Adipocyte (in vitro differentiated cells): ENCODE measurements around the gene SLC10A4.
"Not testable (repeated sequence)": the region's sequence is repeated elsewhere in the genome, so short reads cannot be mapped to it uniquely, and the experiment has no call there.

Source experiments
- DNase-seq: peaks from one replicate; pipeline ENCODE4 v3.0.0-alpha.2; 2015; ENCODE audit warnings: low read depth
- H3K27me3 ChIP-seq: replicated peaks from 2 replicates; pipeline ENCODE4 v1.7.0; 2013; ENCODE audit warnings: mild to moderate bottlenecking, low read length, moderate library complexity; ENCODE audit not compliant: control insufficient read depth, insufficient read depth
- H3K36me3 ChIP-seq: 2 replicates; pipeline ENCODE4 v1.7.0; 2013; ENCODE audit warnings: low read length, mild to moderate bottlenecking, moderate library complexity; ENCODE audit not compliant: control insufficient read depth, insufficient read depth, severe bottlenecking
- H3K4me1 ChIP-seq: 2 replicates; pipeline ENCODE4 v1.7.0; 2013; ENCODE audit warnings: mild to moderate bottlenecking, low read length, moderate library complexity; ENCODE audit not compliant: control insufficient read depth, insufficient read depth
- H3K4me3 ChIP-seq: 2 replicates; pipeline ENCODE4 v1.7.0; 2013; ENCODE audit warnings: mild to moderate bottlenecking, low read length, moderate library complexity
- H3K9ac ChIP-seq: 2 replicates; pipeline ENCODE4 v1.7.0; 2013; ENCODE audit warnings: mild to moderate bottlenecking, low read length, moderate library complexity
- H3K9me3 ChIP-seq: 2 replicates; pipeline ENCODE4 v1.7.0; 2013; ENCODE audit warnings: mild to moderate bottlenecking, low read length, moderate library complexity; ENCODE audit not compliant: control insufficient read depth

SLC10A4 gene, protein sequence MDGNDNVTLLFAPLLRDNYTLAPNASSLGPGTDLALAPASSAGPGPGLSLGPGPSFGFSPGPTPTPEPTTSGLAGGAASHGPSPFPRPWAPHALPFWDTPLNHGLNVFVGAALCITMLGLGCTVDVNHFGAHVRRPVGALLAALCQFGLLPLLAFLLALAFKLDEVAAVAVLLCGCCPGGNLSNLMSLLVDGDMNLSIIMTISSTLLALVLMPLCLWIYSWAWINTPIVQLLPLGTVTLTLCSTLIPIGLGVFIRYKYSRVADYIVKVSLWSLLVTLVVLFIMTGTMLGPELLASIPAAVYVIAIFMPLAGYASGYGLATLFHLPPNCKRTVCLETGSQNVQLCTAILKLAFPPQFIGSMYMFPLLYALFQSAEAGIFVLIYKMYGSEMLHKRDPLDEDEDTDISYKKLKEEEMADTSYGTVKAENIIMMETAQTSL

DNA sequence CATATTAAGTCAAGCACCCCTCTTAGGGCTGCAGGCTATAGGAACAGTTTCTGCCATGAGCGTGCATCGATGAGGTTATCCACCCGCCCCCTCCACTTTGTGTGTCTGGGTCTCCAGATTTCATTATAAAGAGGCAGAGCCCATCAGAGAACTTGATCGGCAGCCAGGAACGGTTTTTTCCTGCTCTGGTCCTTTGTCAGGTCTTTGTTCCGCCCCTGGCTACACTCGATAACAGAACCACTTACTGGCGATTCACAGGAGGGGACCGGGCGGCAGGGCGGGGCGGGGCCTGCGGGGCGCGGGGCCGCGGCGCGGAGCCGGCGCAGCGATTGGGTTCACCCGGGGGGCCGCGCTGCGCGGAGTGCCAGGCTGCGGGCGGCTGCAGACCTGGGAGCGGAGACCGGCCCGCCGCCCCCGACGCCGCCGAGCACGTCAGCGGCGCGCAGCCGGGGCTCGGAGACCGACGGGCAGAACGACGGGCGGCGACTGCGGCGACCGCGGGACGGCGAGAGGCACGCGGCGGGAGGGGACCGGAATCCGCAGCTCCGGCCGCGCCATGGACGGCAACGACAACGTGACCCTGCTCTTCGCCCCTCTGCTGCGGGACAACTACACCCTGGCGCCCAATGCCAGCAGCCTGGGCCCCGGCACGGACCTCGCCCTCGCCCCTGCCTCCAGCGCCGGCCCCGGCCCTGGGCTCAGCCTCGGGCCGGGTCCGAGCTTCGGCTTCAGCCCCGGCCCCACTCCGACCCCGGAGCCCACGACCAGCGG, at the start of gene SLC10A4:
TSS of gene SLC10A4 (plus strand) at position 338 of the 771 bp plus-strand sequence. CDS start at position 557, 219 bp downstream.
- Histone ChIP-seq H3K4me1 (no peaks in the 10 kb centered on the region), H3K9me3 (peaks cover 6% of the 10 kb centered on the region), H3K4me3 (peak within 1 kb of the TSS; percentile 20), H3K36me3 (no peaks in the 10 kb centered on the region), H3K27me3 (peaks cover 44% of the 10 kb centered on the region), H3K9ac (no peak within 1 kb of the TSS)
- peak; percentile 35 for DNase-seq

DNA sequence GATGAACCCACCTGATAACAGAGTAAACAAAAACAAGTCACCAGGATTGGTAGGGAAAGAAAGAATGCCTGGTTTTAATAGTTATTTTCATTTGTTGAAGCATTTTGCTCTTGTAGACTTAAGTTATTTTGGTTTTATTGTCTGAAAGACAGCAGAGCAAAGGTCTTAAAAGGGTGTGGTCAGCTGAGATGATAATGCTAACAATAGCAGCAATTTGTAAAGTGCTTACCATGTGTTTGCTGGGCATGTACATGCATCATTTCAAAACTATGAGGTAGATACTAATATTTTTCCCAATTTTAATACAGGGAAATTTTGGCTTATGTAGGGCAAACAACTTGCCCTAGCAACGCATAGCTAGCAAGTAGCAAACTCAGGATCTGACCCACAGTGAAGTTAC, 46.8 kb upstream of the SLC10A4 start:
- no peaks in the 10 kb centered on the region for H3K27me3 ChIP-seq
- DNase-seq = no peak
- no peak overlapping the region for H3K9ac ChIP-seq
- H3K9me3 ChIP-seq = no peaks in the 10 kb centered on the region
- no peaks in the 10 kb centered on the region for H3K36me3 ChIP-seq
- peaks cover 7% of the 10 kb centered on the region for H3K4me1 ChIP-seq
- no peak overlapping the region for H3K4me3 ChIP-seq

DNA sequence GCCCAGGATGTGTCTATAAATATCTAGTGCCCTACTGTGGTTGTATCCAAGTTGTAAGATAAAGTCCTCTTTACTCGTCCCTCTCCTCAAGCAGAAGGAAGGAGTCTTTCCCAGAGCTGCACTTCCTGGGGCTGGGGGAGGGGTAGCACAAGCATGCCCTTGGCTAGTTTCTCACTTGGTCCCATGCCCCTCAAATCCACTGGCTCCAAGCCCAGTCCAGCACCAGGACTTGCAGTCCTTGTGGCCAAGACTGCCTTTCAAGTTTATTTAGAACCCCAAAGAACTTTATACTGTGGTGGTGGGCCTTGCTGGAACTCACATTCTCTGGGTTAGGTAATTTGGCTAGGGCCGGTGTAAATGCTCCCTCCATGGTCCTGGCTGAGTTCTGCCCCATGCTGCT, 43.2 kb upstream of the SLC10A4 start:
- H3K4me1 ChIP-seq = peaks cover 7% of the 10 kb centered on the region
- H3K4me3 ChIP-seq = no peak overlapping the region
- H3K9me3 ChIP-seq = no peaks in the 10 kb centered on the region
- no peaks in the 10 kb centered on the region for H3K27me3 ChIP-seq
- DNase-seq = no peak
- no peaks in the 10 kb centered on the region for H3K36me3 ChIP-seq
- no peak overlapping the region for H3K9ac ChIP-seq

DNA sequence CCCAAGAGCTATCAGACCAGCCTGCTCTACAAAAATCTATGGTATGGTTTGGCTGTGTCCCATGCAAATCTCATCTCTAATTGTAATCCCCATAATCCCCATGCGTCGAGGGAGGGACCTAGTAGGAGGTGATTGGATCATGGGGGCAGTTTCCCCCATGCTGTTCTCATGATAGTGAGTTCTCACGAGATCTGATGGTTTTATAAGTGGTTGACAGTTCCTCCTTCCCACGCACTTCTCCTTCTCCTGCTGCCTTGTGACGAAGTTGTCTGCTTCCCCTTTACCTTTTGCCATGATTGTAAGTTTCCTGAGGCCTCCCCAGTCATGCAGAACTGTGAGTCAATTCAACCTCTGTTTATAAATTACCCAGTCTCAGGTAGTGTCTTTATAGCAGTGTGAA, 42.2 kb upstream of the SLC10A4 start:
- H3K4me3 ChIP-seq, H3K36me3 ChIP-seq, DNase-seq, H3K27me3 ChIP-seq, H3K9ac ChIP-seq, H3K9me3 ChIP-seq, H3K4me1 ChIP-seq: not testable (repeated sequence)

DNA sequence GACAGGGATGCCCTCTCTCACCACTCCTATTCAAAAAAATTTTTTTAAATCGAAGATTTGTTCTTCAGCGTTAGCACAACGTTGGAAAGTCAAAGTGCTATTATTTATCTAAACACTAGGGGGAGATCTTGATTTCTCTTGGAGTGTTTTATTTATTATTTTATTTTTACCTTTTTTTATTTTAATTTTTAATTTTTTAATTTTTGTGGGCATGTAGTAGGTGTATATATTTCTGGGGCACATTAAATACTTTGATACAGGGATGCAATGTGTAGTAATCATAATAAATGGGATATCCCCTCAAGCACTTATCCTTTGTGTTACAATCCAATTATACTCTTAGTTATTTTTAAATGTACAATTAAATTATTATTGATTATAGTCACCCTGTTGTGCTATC, 37.4 kb upstream of the SLC10A4 start:
- Histone ChIP-seq H3K4me1 (no peaks in the 10 kb centered on the region), H3K36me3 (no peaks in the 10 kb centered on the region)
- DNase-seq = peak; percentile 76

DNA sequence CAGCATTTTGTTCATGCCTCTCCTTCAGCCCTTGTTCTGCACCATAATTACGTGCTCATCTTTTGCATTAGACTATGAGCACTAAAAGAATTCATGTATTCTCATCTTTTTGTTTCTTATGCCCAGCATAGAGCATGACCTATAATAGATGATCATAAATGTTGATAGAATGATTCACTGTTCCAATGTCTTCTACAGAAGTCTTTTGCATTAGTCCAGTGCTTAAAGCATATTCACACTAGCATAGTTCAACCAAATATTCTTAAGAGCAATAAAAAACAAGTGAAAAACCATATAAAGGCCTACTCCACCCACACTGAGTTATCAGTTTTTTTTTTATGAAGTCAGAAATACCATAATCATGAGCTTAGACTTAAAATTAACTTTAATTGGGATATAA, 36.5 kb upstream of the SLC10A4 start:
- DNase-seq = no peak
- no peaks in the 10 kb centered on the region for H3K9me3 ChIP-seq
- no peaks in the 10 kb centered on the region for H3K27me3 ChIP-seq
- H3K4me3 ChIP-seq = no peak overlapping the region
- no peak overlapping the region for H3K9ac ChIP-seq
- no peaks in the 10 kb centered on the region for H3K4me1 ChIP-seq
- H3K36me3 ChIP-seq = no peaks in the 10 kb centered on the region

More for the DNA sequence above, 37.4 kb upstream of the SLC10A4 start:
- no peak overlapping the region for H3K4me3 ChIP-seq
- H3K27me3 ChIP-seq = no peaks in the 10 kb centered on the region
- no peak overlapping the region for H3K9ac ChIP-seq
- no peaks in the 10 kb centered on the region for H3K9me3 ChIP-seq

DNA sequence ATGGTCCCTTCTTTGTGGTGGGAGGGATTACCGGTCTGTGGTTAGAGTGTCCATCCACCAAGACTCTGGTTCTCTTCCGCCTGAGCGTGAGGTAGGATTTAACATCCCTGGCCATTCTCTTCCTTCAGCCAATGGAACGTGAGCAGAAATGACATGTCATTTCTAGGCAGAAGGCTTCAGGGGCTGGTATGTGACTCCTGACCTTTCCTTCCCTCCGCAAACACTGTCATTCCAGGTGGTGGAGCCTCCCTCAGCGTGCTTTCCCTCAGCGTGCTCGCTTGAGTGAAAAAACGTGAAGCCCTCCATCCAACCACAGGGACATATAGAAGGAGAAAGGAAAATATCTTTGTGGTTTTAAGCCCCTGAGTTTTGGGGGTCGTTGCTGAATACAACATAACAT, 34.0 kb upstream of the SLC10A4 start:
- Histone ChIP-seq H3K4me1 (no peaks in the 10 kb centered on the region), H3K9me3 (no peaks in the 10 kb centered on the region), H3K27me3 (no peaks in the 10 kb centered on the region), H3K36me3 (no peaks in the 10 kb centered on the region), H3K4me3 (no peak overlapping the region), H3K9ac (no peak overlapping the region)
- DNase-seq = no peak

DNA sequence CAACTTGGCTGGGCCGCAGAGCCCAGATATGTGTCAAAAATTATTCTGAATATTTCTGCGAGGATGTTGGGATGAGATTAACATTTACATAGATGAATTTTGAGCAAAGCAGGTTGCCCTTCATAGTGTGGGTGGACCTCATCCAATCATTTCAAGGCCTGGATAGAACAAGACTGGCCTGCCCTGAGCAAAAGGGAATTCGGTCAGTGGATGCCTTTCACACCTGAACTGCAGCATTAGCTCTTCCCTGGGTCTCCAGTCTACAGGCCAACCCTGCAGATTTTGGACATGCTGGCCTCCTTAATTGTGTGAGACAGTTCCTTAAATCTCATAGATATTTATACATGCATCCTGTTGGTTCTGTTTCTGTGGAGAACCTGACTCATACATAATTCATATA, 32.4 kb upstream of the SLC10A4 start:
- Histone ChIP-seq H3K27me3 (no peaks in the 10 kb centered on the region), H3K36me3 (no peaks in the 10 kb centered on the region), H3K4me3 (no peak overlapping the region), H3K9me3 (no peaks in the 10 kb centered on the region), H3K4me1 (no peaks in the 10 kb centered on the region), H3K9ac (no peak overlapping the region)
- no peak for DNase-seq

DNA sequence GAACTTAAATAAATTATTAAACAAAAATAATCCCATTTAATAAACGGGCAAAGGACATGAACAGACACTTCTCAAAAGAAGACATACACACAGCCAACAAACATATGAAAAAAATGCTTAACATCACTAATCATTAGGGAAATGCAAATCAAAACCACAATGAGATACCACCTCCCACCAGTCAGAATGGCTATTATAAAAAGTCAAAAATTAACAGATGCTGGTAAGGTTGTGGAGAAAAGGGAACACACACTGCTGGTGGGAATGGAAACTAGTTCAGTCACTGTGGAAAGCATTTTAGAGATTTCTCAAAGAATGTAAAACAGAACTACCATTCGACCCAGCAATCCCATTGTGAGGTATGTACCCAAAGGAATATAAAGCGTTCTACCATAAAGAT, 31.5 kb upstream of the SLC10A4 start:
- not testable (repeated sequence) for H3K9ac ChIP-seq, H3K9me3 ChIP-seq, DNase-seq, H3K36me3 ChIP-seq, H3K4me1 ChIP-seq, H3K27me3 ChIP-seq, H3K4me3 ChIP-seq

DNA sequence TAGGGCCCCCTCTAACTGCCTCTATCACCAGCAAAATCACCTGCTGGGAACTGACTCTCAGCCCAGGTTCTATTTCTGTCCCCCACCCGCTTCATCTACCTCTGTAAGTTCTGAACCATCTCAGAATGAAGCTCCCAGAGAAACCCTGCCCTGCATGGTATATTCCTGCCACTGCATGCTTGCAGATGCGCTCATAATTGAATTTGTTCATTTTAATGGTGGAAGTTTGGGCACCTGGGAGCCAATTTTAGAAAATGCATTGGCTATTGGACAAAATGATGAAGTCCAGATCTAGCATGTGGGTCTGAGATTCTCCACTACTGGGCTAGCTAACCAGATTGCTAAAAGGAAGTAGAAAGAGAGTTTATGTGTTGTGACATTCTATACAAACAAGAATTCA, 28.6 kb upstream of the SLC10A4 start:
- no peaks in the 10 kb centered on the region for H3K36me3 ChIP-seq

DNA sequence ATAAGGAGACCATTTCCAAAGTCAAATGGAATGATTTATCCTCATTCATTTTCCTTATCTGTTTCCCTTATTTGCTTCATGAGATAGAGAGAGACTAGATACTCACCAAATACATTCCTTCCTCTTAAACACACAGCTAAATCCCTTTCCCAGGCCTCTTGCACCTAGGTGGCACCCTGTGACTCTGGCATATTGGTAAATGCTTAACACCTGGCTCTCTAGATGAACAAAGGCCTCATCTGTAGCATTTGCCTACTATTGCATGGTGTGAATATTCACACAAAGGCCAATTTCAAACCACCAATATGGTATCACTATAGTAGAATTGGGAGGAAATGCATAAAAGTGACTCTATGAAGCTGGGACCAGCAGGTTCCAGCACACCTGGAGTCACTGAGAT, 22.1 kb upstream of the SLC10A4 start:
- H3K4me3 ChIP-seq = no peak overlapping the region

More for the DNA sequence above, 28.6 kb upstream of the SLC10A4 start:
- DNase-seq = no peak
- H3K4me1 ChIP-seq = no peaks in the 10 kb centered on the region
- no peak overlapping the region for H3K9ac ChIP-seq
- H3K9me3 ChIP-seq = no peaks in the 10 kb centered on the region
- no peaks in the 10 kb centered on the region for H3K27me3 ChIP-seq
- no peak overlapping the region for H3K4me3 ChIP-seq

More for the DNA sequence above, 22.1 kb upstream of the SLC10A4 start:
- H3K9ac ChIP-seq = no peak overlapping the region
- DNase-seq = no peak
- H3K27me3 ChIP-seq = peaks cover 5% of the 10 kb centered on the region
- H3K36me3 ChIP-seq = no peaks in the 10 kb centered on the region
- H3K4me1 ChIP-seq = no peaks in the 10 kb centered on the region
- H3K9me3 ChIP-seq = peaks cover 14% of the 10 kb centered on the region
